K562 (cell line): ENCODE results near the gene POLD3. TPM values are rescaled to one million over a fixed set of nuclear protein-coding genes. Genes with fewer than 3 reads are reported as not detected.

Experiments used
- ATF7 ChIP-seq: fragments of 450-650 bp; IDR thresholded peaks from 2 replicates; pipeline ENCODE4 v1.7.1; 2014; ENCODE audit warnings: mild to moderate bottlenecking, moderate library complexity
- EHMT2 ChIP-seq: fragments of 450-650 bp; IDR thresholded peaks from 2 replicates; pipeline ENCODE4 v1.6.1; 2018; ENCODE audit warnings: antibody characterized with exemption
- HEY1 ChIP-seq: fragments of 250-450 bp; sonication (Bioruptor Pico); IDR thresholded peaks from 2 replicates; pipeline ENCODE4 v1.5.0; 2020; ENCODE audit warnings: mild to moderate bottlenecking, moderate library complexity, borderline replicate concordance
- HMG20A ChIP-seq: fragments of 450-650 bp; formaldehyde crosslinking; conservative IDR thresholded peaks from 2 replicates; pipeline ENCODE4 v1.4.0; 2020; ENCODE audit warnings: mild to moderate bottlenecking, mixed read lengths
- JUND ChIP-seq, 2 experiments: IDR thresholded peaks; 2 replicates in 1 of 2; 3 replicates in 1 of 2; pipeline ENCODE4 v1.6.1; 2011; ENCODE audit warnings: borderline replicate concordance in 2 of 2, low read depth in 2 of 2, low read length in 2 of 2, improper control_type of control experiment in 1 of 2, missing biosample characterization in 1 of 2, missing genetic modification characterization in 1 of 2, missing genetic modification reagents in 1 of 2
- MTA1 ChIP-seq: fragments of 450-650 bp; IDR thresholded peaks from 2 replicates; pipeline ENCODE4 v1.6.1; 2017; ENCODE audit warnings: borderline replicate concordance
- MYBL2 ChIP-seq, 2 experiments: fragments of 450-650 bp in 1 of 2; sonication (generic) in 1 of 2; formaldehyde crosslinking in 1 of 2; IDR thresholded peaks; 2 replicates each; pipeline versions ENCODE4 v1.6.1 to v1.8.1; 2017 to 2022; ENCODE audit warnings: borderline replicate concordance in 1 of 2, inconsistent platforms in 1 of 2, low read depth in 1 of 2, mild to moderate bottlenecking in 1 of 2, missing genetic modification reagents in 1 of 2, moderate library complexity in 1 of 2
- SMARCB1 ChIP-seq: IDR thresholded peaks from 2 replicates; pipeline ENCODE4 v1.6.1; 2011; ENCODE audit warnings: improper control_type of control experiment, low read depth; ENCODE audit not compliant: insufficient read length
- TAF9B ChIP-seq: fragments of 450-650 bp; IDR thresholded peaks from 2 replicates; pipeline ENCODE4 v1.6.1; 2018; ENCODE audit warnings: mild to moderate bottlenecking; ENCODE audit not compliant: partially characterized antibody
- TEAD4 ChIP-seq, 2 experiments: sonication (generic) in 1 of 2; formaldehyde crosslinking in 1 of 2; IDR thresholded peaks; 2 replicates each; pipeline versions ENCODE4 v1.6.1 to v1.8.0; 2012 to 2022; ENCODE audit warnings: borderline replicate concordance in 1 of 2, inconsistent platforms in 1 of 2, low read length in 1 of 2, mild to moderate bottlenecking in 1 of 2, missing genetic modification reagents in 1 of 2
- ZNF175 ChIP-seq: fragments of 200-800 bp; sonication (Bioruptor generic); IDR thresholded peaks from 2 replicates; pipeline ENCODE4 v1.6.1; 2016; ENCODE audit warnings: low read depth, mild to moderate bottlenecking, missing genetic modification characterization, missing compliant biosample characterization
- ZNF217 ChIP-seq: sonication (generic); formaldehyde crosslinking; IDR thresholded peaks from 2 replicates; pipeline ENCODE4 v1.8.0; 2022; ENCODE audit warnings: mild to moderate bottlenecking, missing genetic modification reagents
- polyA plus RNA-seq, 8 experiments: library from polyadenylated mRNA; depleted of rRNA in 4 of 8; stranded (reverse) in 5 of 8; unstranded in 3 of 8; fragments of >200 nt; fragmentation: Nextera tagmentation in 2 of 8; fragmentation: Illumina TruSeq in 1 of 8; extraction: Ambion mirVana in 2 of 8; extraction: Trizol in 1 of 8; gene quantifications; 2 replicates each; pipeline versions ENCODE4 v1.2.1 to v1.2.3, GENCODE V29; 2011 to 2014; ENCODE audit warnings: inconsistent platforms in 1 of 8, missing spikeins in 1 of 8
- total RNA-seq, 7 experiments: library from RNA; depleted of rRNA in 6 of 7; stranded (reverse); fragments of >200 nt in 6 of 7; fragmentation: Illumina TruSeq in 2 of 7; extraction: Trizol in 2 of 7; gene quantifications; 2 replicates each; pipeline versions ENCODE4 v1.2.1 to v1.2.3, GENCODE V29; 2011 to 2021; ENCODE audit warnings: low replicate concordance in 1 of 7
- TF ChIP-seq, protein P1 (sequence below): fragments of 150-350 bp; conservative IDR thresholded peaks from 2 replicates; pipeline ENCODE4 v1.6.1; 2014; ENCODE audit warnings: low read length
- TF ChIP-seq, protein P2 (sequence below): fragments of 450-650 bp; IDR thresholded peaks from 2 replicates; pipeline ENCODE4 v1.6.1; 2016; ENCODE audit warnings: missing biosample characterization, missing genetic modification characterization
- TF ChIP-seq, protein P3 (sequence below): IDR thresholded peaks from 2 replicates; pipeline ENCODE4 v1.6.1; 2014; ENCODE audit warnings: antibody characterized with exemption
- TF ChIP-seq, protein P4 (sequence below): fragments of 450-650 bp; formaldehyde crosslinking; IDR thresholded peaks from 2 replicates; pipeline ENCODE4 v1.4.0; 2022; ENCODE audit warnings: mild to moderate bottlenecking, moderate library complexity

Gene POLD3
- total and polyA plus RNA-seq, 9 of the 15 experiments (the other 6 are each of a cell fraction or from before 2014, with no cell fraction given): 10.6 to 40.1 (median 24.6) TPM

DNA sequence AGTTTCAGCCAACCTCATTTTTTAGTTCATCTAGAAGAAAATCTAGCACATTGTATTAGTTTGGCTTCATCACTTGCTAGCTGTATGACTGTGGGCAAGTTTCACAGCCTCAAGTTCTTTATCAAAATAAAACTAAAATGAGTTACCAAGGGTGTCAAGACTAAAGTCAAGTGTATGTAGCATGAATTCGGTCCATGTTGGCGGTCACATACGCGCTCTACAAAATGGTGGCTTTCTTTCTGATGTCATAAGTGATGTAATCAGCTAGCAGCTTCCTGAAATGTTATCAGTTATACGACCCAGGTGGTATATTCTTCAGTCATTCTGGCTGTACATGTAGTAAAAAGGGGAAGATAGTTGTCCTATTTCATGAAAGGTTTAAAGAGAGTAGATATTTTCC, 50.5 kb downstream of the POLD3 start (continued):
- TF ChIP-seq, protein P1, sequence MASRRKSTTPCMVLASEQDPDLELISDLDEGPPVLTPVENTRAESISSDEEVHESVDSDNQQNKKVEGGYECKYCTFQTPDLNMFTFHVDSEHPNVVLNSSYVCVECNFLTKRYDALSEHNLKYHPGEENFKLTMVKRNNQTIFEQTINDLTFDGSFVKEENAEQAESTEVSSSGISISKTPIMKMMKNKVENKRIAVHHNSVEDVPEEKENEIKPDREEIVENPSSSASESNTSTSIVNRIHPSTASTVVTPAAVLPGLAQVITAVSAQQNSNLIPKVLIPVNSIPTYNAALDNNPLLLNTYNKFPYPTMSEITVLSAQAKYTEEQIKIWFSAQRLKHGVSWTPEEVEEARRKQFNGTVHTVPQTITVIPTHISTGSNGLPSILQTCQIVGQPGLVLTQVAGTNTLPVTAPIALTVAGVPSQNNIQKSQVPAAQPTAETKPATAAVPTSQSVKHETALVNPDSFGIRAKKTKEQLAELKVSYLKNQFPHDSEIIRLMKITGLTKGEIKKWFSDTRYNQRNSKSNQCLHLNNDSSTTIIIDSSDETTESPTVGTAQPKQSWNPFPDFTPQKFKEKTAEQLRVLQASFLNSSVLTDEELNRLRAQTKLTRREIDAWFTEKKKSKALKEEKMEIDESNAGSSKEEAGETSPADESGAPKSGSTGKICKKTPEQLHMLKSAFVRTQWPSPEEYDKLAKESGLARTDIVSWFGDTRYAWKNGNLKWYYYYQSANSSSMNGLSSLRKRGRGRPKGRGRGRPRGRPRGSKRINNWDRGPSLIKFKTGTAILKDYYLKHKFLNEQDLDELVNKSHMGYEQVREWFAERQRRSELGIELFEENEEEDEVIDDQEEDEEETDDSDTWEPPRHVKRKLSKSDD: peak; percentile 42; the same call in 1 of the 2 replicates
- TF ChIP-seq, protein P2, sequence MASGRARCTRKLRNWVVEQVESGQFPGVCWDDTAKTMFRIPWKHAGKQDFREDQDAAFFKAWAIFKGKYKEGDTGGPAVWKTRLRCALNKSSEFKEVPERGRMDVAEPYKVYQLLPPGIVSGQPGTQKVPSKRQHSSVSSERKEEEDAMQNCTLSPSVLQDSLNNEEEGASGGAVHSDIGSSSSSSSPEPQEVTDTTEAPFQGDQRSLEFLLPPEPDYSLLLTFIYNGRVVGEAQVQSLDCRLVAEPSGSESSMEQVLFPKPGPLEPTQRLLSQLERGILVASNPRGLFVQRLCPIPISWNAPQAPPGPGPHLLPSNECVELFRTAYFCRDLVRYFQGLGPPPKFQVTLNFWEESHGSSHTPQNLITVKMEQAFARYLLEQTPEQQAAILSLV: peak; percentile 52; the same call in 1 of the 2 replicates
- TF ChIP-seq ZNF217 (CRISPR knock-in tag) (no peak), JUND (IDR thresholded peaks at IDR 0.05; ENCODE audit: borderline replicate concordance, low read depth, low read length) (peak; percentile 69), JUND (tag; IDR thresholded peaks at IDR 0.05; ENCODE audit: borderline replicate concordance, low read depth, low read length) (peak; percentile 75; the same call in 2 of the 3 replicates), MTA1 (no peak; the same call in 1 of the 2 replicates), HEY1 (CRISPR knock-in tag) (no peak), SMARCB1 (no peak), ZNF175 (CRISPR knock-in tag) (peak; percentile 83), TEAD4 (IDR thresholded peaks at IDR 0.05; ENCODE audit: low read length) (0 out of 2 replicates have a peak, but pooled peaks have one; percentile 24), TEAD4 (CRISPR knock-in tag; IDR thresholded peaks at IDR 0.05; ENCODE audit: borderline replicate concordance) (no peak), ATF7 (peak; percentile 94), MYBL2 (IDR thresholded peaks at IDR 0.05; ENCODE audit: low read depth) (no peak), MYBL2 (CRISPR knock-in tag; IDR thresholded peaks at IDR 0.05; ENCODE audit: borderline replicate concordance) (no peak), EHMT2 (0 out of 2 replicates have a peak, but pooled peaks have one; percentile 31), TAF9B (no peak), HMG20A (no peak)
- TF ChIP-seq, protein P3, sequence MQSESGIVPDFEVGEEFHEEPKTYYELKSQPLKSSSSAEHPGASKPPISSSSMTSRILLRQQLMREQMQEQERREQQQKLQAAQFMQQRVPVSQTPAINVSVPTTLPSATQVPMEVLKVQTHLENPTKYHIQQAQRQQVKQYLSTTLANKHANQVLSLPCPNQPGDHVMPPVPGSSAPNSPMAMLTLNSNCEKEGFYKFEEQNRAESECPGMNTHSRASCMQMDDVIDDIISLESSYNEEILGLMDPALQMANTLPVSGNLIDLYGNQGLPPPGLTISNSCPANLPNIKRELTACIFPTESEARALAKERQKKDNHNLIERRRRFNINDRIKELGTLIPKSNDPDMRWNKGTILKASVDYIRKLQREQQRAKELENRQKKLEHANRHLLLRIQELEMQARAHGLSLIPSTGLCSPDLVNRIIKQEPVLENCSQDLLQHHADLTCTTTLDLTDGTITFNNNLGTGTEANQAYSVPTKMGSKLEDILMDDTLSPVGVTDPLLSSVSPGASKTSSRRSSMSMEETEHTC: no peak
- TF ChIP-seq, protein P4, sequence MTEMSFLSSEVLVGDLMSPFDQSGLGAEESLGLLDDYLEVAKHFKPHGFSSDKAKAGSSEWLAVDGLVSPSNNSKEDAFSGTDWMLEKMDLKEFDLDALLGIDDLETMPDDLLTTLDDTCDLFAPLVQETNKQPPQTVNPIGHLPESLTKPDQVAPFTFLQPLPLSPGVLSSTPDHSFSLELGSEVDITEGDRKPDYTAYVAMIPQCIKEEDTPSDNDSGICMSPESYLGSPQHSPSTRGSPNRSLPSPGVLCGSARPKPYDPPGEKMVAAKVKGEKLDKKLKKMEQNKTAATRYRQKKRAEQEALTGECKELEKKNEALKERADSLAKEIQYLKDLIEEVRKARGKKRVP (CRISPR knock-in tag): peak; percentile 76; the same call in 1 of the 2 replicates
